Esophagus mucosa (tissue), 1 donor: ENCODE measurements around the gene CLSTN2. TPM values are rescaled to one million over a fixed set of nuclear protein-coding genes. Genes with fewer than 3 reads are reported as not detected.

Experiments
- ATAC-seq: fragments of 200-7000 bp; cut with Tn5 transposase; one replicate; pipeline ENCODE4 v1.9.1; 2020
- total RNA-seq: library from RNA; stranded (reverse); gene quantifications from one replicate; pipeline ENCODE4 v1.2.4, GENCODE V29; 2023
- donor health status: DM: yes; HTN: yes; CAD: no.

CLSTN2 gene
- total RNA-seq, 1 donor from 2014 or later = 1.5 TPM

- ATAC-seq = no peak
Observed at GRCh38 chr3:140196970-140197369, 262.0 kb downstream of the CLSTN2 start.

- ATAC-seq = no peak
Observed at GRCh38 chr3:140198242-140198641, 263.3 kb downstream of the CLSTN2 start.

- no peak for ATAC-seq
Observed at GRCh38 chr3:140199008-140199407, 264.0 kb downstream of the CLSTN2 start.

DNA sequence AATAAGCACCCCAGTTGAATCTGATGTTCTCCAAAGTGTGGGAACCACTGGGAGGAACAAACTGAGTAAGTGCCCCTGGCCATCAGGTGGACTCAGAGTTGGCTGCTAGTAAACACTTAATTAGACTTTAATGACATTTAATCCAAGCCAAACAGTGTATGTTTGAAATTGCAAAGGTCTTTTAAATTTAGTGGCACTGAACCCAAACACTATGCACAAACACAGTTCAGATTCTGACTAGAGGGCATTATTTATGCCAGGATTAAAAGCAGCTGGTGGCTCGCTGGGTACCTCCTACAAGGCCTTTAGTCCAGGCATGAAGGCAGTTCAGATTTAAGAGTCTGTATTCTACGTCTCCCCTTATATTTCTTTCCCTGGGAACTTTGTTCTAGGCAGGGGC is 264.8 kb downstream of the CLSTN2 start:
- ATAC-seq = no peak

GRCh38 chr3:140203510-140203909 is 268.5 kb downstream of the CLSTN2 start:
- ATAC-seq = no peak

- ATAC-seq = no peak
Observed at GRCh38 chr3:140204271-140204984, 269.4 kb downstream of the CLSTN2 start.

DNA sequence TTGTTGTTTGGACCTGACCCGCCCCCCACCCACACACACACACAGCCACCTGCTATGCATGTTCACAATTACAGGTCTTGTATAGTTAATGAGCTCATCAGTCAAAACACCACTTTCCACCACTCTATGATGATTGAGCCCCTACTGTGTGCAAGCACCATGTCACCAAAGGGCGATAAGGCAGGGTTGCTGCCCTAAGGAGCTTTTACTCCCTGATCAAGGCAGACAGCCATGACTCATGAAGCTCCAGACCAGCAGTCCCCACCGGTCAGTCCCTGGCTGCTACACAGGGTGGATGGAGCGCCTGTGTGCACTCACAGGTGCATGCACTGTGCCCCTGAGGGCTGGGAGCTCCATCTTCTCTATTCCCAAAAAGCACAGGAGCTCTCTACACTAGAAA is 270.6 kb downstream of the CLSTN2 start:
- no peak for ATAC-seq

DNA sequence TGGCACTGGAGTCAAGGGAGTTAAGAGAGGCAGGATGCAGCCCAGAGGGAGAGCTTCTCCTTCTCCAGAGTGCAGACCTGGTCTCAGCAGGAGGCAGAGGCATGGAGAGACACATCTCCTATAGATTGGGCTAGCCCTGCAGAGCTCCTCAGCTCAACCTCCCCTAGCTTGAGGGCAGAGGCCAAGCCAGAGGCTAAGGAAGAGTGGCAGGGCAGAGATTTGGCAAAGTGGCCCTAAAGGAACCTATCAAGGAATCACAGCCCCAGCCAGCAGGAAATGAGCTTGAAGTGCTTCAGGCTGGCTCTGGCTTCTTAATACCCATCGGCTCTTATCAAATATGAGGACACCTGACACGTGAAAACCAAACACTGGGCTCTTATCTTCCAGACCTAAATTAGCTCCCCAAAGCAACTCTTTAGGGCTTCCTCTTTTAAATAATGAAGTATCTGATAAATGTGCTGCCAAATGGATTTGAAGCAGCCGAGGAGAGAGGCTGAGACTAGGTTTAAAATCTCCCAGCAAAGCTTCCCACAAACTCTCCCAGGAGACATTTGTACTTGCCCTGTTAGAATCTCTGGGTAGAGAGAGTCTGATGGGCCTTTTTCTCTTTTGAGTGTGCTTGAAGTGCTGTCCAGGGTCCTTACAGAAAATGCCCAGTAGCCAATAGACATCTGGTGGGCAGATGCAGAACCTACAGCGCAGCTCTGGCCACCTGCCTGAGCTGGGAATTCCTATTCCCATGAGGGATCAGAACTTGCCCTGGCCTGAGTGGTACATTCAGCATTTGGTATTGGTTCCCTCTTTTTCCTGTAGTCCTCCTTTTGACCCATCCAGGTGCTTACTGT is 271.4 kb downstream of the CLSTN2 start:
- no peak for ATAC-seq

DNA sequence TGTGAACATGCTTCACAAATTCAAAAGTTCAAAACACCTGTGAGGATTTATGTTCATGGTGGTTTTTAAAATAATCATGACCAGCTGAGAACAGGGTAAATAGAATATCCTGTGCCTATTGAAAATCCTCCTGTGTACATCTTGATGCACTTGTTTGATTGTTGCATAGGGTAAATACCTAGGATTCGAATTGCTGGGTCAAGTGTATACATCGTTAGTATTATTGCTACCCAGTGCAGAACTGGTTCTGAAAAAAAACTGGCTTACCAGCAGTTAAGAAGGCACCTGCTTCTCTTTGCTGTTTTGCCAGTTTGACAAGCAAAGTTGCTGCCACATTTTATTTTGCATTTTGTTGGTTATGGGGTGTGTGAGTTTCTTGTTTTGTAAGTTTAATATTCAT is 272.6 kb downstream of the CLSTN2 start:
- no peak for ATAC-seq

DNA sequence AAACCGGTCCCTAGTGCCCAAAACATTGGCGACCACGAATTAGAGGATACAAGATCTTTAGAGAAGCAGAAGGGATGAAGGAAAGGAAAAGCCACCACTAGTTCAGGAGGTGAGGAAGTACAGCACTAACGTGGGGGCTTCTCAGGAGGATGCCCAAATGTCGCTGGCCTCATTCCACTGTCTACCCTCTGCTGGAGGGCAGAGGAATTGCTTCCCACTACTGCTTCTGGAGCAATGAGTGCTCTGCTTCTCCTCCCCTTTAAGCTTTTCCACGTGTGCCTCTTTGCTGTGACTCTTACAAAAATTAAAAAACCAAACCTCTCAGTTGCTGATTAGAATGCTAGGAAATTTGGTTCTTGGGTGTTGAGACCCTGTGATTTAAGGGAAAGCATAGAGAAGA is 281.3 kb downstream of the CLSTN2 start:
- no peak for ATAC-seq

GRCh38 chr3:140219291-140219690 is 284.3 kb downstream of the CLSTN2 start:
- ATAC-seq = no peak

GRCh38 chr3:140219923-140220452 is 285.0 kb downstream of the CLSTN2 start:
- ATAC-seq = no peak

DNA sequence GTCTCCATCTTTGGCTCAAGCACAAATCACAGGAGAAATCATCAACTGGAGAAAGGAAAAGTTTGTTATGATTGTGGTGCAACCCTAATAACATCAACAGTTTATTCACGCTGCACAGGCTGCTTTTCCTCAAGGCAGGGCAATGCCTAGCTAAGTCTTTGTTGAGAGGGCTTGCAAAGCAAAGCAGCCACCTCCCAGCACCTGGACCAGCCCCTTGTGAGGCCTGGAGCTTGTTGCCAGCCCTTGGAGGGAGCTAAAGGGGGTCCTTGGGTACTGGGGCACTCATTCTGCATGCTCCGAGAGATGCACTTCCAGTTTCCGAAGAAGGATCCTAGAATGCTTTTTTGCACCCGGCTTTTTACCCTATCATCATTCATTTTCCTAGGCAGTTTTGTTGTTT is 288.2 kb downstream of the CLSTN2 start:
- ATAC-seq = no peak

DNA sequence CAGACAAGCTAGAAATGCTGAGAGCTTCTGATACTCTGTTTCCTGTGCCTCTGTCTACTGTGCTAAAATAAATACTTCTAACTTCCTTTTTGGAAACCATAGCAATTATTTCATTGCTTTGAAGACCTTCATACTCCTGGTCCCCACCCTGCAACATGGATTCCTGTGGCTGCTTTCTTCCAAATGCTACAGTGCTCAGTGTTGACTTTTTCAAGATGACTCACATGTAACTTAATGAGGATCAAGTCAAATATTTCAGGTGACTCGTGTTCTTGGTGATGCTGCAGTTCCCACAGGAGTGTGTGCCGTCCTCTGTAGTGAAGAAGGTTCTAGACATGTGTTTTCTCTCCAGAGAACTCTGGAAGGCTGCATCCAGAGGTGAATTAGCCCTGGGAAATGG is 288.6 kb downstream of the CLSTN2 start:
- ATAC-seq = peak; percentile 57

- no peak for ATAC-seq
Observed at GRCh38 chr3:140224307-140224706, 289.3 kb downstream of the CLSTN2 start.

DNA sequence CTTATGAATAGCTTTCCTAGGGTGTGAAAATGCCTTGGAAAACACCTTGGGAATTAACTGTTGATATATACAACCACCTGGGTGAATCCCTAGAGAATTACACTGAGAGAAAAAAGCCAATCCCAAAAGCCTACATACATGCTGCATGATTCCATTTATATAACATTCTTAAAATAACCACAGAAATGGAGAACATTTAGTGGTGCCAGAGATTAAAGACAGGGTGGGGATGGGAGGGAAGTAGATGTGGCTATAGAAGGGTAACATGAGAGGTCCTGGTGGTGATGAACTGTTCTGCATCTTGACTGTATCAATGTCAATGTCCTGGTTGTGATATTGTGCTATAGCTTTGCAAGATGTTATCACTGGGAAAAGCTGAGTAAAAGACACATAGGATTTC is 291.0 kb downstream of the CLSTN2 start:
- ATAC-seq = no peak

- no peak for ATAC-seq
Observed at GRCh38 chr3:140233702-140234101, 298.7 kb downstream of the CLSTN2 start.

DNA sequence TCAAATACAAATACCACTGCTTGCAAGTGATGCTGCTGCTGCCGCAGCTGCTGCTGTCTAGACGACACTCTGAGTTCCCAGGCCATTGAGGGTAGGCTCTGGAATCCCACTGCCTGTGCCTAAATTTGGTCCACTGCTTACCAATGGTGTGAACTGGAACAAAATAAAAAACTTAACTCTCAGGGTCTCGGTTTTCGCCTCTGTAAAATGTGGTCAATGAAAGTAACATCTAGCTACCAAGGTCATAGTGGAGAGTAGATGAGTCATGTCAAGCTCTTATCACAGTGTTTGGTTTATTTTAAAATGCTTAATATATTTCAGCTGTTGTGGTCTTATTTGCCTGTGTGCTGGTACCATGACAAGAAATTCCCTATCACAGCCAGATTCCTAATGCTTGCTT is 299.3 kb downstream of the CLSTN2 start:
- no peak for ATAC-seq

DNA sequence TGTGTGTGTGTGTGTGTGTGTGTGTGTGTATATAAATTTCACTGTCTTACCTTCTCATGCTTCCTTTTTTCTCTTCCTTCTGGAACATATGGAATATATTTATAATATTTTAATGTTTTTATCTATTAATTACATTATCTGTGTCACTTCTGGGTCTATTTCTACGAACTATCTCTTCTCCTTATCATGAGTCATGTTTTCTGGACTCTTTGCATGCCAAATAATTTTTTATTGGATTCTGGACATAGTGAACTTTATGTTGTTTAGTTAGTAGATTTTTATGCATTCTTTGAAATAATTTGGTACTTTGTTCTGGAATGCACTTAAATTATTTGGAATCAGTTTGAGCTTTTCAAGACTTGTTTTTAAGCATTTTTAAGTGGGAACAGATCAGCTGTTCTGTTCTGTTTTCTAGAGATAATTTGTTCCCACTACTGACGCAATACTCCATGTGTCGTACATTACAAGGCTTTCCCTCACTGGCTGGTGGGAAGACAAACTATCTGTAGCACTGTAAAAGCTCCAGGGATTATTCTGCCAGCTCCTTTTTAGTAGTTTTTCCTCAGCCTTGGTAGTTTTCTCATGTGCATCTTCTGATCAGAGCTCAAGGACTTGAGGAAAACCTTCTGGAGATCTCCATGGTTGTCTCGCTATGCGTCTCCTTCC is 302.0 kb downstream of the CLSTN2 start:
- no peak for ATAC-seq

DNA sequence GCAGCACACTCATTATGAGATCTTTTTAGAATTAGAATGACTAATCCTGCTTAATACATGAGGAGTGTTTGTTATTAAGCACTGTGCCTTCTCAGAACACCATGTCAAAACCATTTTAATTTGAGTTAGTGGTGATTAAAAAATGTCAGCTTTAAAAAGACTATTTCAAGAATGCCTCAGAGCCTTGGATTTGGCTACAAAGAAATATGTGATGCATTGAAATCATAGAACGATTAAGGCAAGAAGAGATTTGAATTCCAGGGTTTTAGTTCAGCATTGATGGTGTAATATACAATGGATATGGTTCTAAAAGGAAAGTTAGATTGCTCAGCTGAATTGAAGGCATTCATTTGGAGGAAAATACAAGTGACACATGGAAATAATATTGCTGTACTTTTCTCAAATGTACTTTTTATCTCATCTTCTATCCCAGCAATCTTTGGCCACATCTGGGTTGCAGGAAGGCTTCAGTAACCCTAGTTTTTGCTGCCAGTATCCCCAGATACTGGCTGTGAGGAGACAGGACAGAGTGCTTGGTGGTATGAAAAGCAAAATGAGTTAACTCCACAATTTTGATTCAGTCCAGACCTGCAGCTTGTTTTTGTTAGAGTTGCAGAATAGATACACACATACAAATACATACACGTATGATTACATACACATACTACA is 303.8 kb downstream of the CLSTN2 start:
- no peak for ATAC-seq

- no peak for ATAC-seq
Observed at GRCh38 chr3:140242818-140243276, 307.9 kb downstream of the CLSTN2 start.

DNA sequence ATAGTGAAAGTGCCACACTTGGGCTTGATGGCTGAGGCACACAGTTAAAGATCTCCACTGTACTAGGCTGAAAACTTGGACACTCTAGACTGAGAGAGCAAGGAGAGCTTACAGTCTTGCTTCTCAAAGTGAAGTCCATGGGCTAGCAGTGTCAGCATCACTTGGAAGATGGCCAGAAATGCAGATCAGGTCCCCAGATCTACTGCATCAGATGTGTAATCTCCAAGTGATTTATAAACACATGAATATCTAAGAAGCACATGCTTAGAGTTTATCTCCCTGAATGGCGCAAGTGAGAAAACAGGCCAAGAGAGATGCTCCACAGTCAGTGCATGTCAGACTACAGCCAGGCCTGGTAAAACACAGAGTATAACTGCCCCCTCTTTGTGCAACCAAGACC is 308.6 kb downstream of the CLSTN2 start:
- no peak for ATAC-seq

DNA sequence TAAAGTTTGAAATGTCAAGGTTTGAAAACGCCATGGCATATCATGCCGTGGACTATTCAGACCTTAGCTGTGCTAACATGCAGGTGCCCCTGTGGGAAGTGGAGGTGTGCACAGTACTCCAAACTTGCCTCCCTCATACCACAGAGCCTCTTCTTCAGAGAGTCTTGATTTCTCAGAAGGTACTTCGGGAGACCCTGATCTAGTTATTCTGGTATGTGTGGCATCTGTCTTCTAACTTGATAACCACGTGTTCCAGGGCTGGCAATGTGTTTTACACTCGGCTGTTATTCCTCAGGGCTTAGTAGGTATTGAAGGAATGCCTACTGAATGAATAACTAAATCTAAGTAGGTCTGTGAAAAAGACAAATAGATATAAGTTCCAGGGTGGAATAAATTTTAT is 309.9 kb downstream of the CLSTN2 start:
- ATAC-seq = no peak
